ENCODE measurements around the gene KCNJ15.

KCNJ15 gene

GRCh38 chr21:38256599-38257302 lies at the start of gene KCNJ15:
KCNJ15 (plus strand) TSS chr21:38256991; CDS start chr21:38299262, 42,271 bp downstream.
- TF ChIP-seq CTCF (IDR thresholded peaks at IDR 0.05; ENCODE audit: control insufficient read depth, insufficient read depth, low read depth, low read length, missing control alignments), result no peak
- no peak for DNase-seq (ENCODE audit: low read depth)
- H3K4me3 ChIP-seq (ENCODE audit: control insufficient read depth, low read depth, low read length), result no peak within 1 kb of the TSS

- DNase-seq (ENCODE audit: low read depth), result no peak
- H3K4me3 ChIP-seq (ENCODE audit: control insufficient read depth, low read depth, low read length), result no peak overlapping the region
- no peak for TF ChIP-seq CTCF (IDR thresholded peaks at IDR 0.05; ENCODE audit: control insufficient read depth, insufficient read depth, low read depth, low read length, missing control alignments)
Measured at GRCh38 chr21:38208118-38208517, 48.7 kb upstream of the KCNJ15 start.

- TF ChIP-seq CTCF (IDR thresholded peaks at IDR 0.05; ENCODE audit: control insufficient read depth, insufficient read depth, low read depth, low read length, missing control alignments), result no peak
- no peak for DNase-seq (ENCODE audit: low read depth)
- no peak overlapping the region for H3K4me3 ChIP-seq (ENCODE audit: control insufficient read depth, low read depth, low read length)
Measured at GRCh38 chr21:38211321-38211720, 45.5 kb upstream of the KCNJ15 start.

GRCh38 chr21:38212706-38213105 lies 44.1 kb upstream of the KCNJ15 start:
- no peak overlapping the region for H3K4me3 ChIP-seq (ENCODE audit: control insufficient read depth, low read depth, low read length)
- DNase-seq (ENCODE audit: low read depth), result no peak
- no peak for TF ChIP-seq CTCF (IDR thresholded peaks at IDR 0.05; ENCODE audit: control insufficient read depth, insufficient read depth, low read depth, low read length, missing control alignments)

- DNase-seq (ENCODE audit: low read depth), result peak; percentile 48
- no peak overlapping the region for H3K4me3 ChIP-seq (ENCODE audit: control insufficient read depth, low read depth, low read length)
- TF ChIP-seq CTCF (IDR thresholded peaks at IDR 0.05; ENCODE audit: control insufficient read depth, insufficient read depth, low read depth, low read length, missing control alignments), result peak; percentile 90
Measured at GRCh38 chr21:38219049-38219628, 37.7 kb upstream of the KCNJ15 start.

GRCh38 chr21:38220270-38220737 lies 36.5 kb upstream of the KCNJ15 start:
- no peak overlapping the region for H3K4me3 ChIP-seq (ENCODE audit: control insufficient read depth, low read depth, low read length)
- DNase-seq (ENCODE audit: low read depth), result no peak
- TF ChIP-seq CTCF (IDR thresholded peaks at IDR 0.05; ENCODE audit: control insufficient read depth, insufficient read depth, low read depth, low read length, missing control alignments), result no peak

All from AG09309 (cell line).